A549 (cell line): ENCODE results near the gene SPC25. TPM values are rescaled to one million over a fixed set of nuclear protein-coding genes. Genes with fewer than 3 reads are reported as not detected.

ENCODE experiments used
- ATAC-seq, 2 experiments: fragments of 200-7000 bp in 1 of 2; fragments of >200 bp in 1 of 2; cut with Nextera tagmentation in 1 of 2; cut with Tn5 transposase in 1 of 2; 3 replicates each; pipeline versions ENCODE4 v1.8.0 to v1.9.1; 2018 to 2020; ENCODE audit warnings: mild to moderate bottlenecking in 1 of 2, moderate library complexity in 1 of 2
- CTCF ChIA-PET: fragments of 300-600 bp; sonication (Branson Sonifier 250); formaldehyde crosslinking; extraction: SDS; loops from one replicate; lab custom pipeline; 2021; ENCODE audit warnings: antibody characterized with exemption, inconsistent platforms; lab: Yijun Ruan, JAX
- POLR2A ChIA-PET: fragments of 350-600 bp; formaldehyde crosslinking; extraction: SDS; loops from one replicate; lab custom pipeline; 2021; ENCODE audit warnings: antibody characterized with exemption, inconsistent platforms; lab: Yijun Ruan, JAX
- DNase-seq, 2 experiments: peaks; one replicate each; pipeline versions ENCODE4 v3.0.0 to v3.0.0-alpha.2; 2011 to 2016; ENCODE audit warnings: low read depth in 1 of 2, low spot score in 1 of 2
- FAIRE-seq: peaks from 2 replicates; lab custom pipeline; 2011; peaks lifted over from hg19 to GRCh38; lab: Jason Lieb, UNC
- H3K27ac ChIP-seq, 2 experiments: fragments of >200 bp; sonication (Bioruptor Twin); formaldehyde crosslinking; 3 replicates each; pipeline ENCODE4 v1.5.1; 2016 to 2017
- H3K4me1 ChIP-seq: fragments of >200 bp; sonication (Bioruptor Twin); formaldehyde crosslinking; 3 replicates; pipeline ENCODE4 v1.6.1; 2016
- H3K4me2 ChIP-seq: fragments of >200 bp; sonication (Bioruptor Twin); formaldehyde crosslinking; 3 replicates; pipeline ENCODE4 v1.6.1; 2016
- H3K4me3 ChIP-seq: fragments of >200 bp; sonication (Bioruptor Twin); formaldehyde crosslinking; 3 replicates; pipeline ENCODE4 v1.5.1; 2016
- H3K9me3 ChIP-seq: fragments of >200 bp; sonication (Bioruptor Twin); formaldehyde crosslinking; 3 replicates; pipeline ENCODE4 v1.6.1; 2016
- CHD2 ChIP-seq: fragments of 150-350 bp; IDR thresholded peaks from 2 replicates; pipeline ENCODE4 v1.6.1; 2014; ENCODE audit warnings: low read length; ENCODE audit not compliant: partially characterized antibody
- EHF ChIP-seq: fragments of 250-450 bp; sonication (Bioruptor Pico); IDR thresholded peaks from 2 replicates; pipeline ENCODE4 v1.5.0; 2020; ENCODE audit warnings: mild to moderate bottlenecking
- HEYL ChIP-seq: fragments of 250-450 bp; sonication (Bioruptor Pico); IDR thresholded peaks from 2 replicates; pipeline ENCODE4 v1.8.0; 2021; ENCODE audit warnings: mild to moderate bottlenecking, moderate library complexity
- HOXB13 ChIP-seq: fragments of 250-450 bp; sonication (Bioruptor Pico); IDR thresholded peaks from 2 replicates; pipeline ENCODE4 v1.5.0; 2020; ENCODE audit warnings: low read depth, mild to moderate bottlenecking, moderate library complexity
- HOXB5 ChIP-seq: fragments of 250-450 bp; sonication (Bioruptor Pico); IDR thresholded peaks from 2 replicates; pipeline ENCODE4 v1.5.0; 2020; ENCODE audit warnings: mild to moderate bottlenecking, moderate library complexity
- KDM5A ChIP-seq: fragments of 200-600 bp; sonication (generic); IDR thresholded peaks from 2 replicates; pipeline ENCODE4 v1.6.1; 2016; ENCODE audit warnings: antibody characterized with exemption, mild to moderate bottlenecking
- MAFK ChIP-seq: fragments of 450-650 bp; IDR thresholded peaks from 2 replicates; pipeline ENCODE4 v1.6.1; 2014; ENCODE audit not compliant: partially characterized antibody
- POLR2A ChIP-seq: IDR thresholded peaks from 2 replicates; pipeline ENCODE4 v1.6.1; 2012; ENCODE audit warnings: mild to moderate bottlenecking, low read length
- RFX5 ChIP-seq: fragments of 450-650 bp; IDR thresholded peaks from 2 replicates; pipeline ENCODE4 v1.7.1; 2014; ENCODE audit warnings: antibody characterized with exemption, mild to moderate bottlenecking, moderate library complexity
- SREBF2 ChIP-seq: fragments of 450-650 bp; IDR thresholded peaks from 2 replicates; pipeline ENCODE4 v1.6.1; 2014; ENCODE audit warnings: mild to moderate bottlenecking, moderate library complexity
- ZFP36 ChIP-seq: fragments of 450-650 bp; IDR thresholded peaks from 2 replicates; pipeline ENCODE4 v1.6.1; 2014; ENCODE audit warnings: borderline replicate concordance; ENCODE audit not compliant: partially characterized antibody
- whole genome bisulfite sequencing: methylation state at CpG from one replicate; pipeline ENCODE4 v1.1.6; 2017; ENCODE audit errors: missing lambda C conversion rate; 5-methylcytosine and 5-hydroxymethylcytosine counted together
- polyA plus RNA-seq, 4 experiments: library from polyadenylated mRNA; depleted of rRNA in 3 of 4; stranded (reverse); fragments of >200 nt; fragmentation: RNase III in 1 of 4; extraction: RNeasy Plus Mini Kit Qiagen cat#74134 plus additional on column Dnase treatment in 1 of 4; gene quantifications; 2 replicates in 3 of 4; 3 replicates in 1 of 4; pipeline ENCODE4 v1.2.3, GENCODE V29; 2011 to 2017
- TF ChIP-seq, protein P1 (sequence below): fragments of >200 bp; sonication (Bioruptor Twin); formaldehyde crosslinking; IDR thresholded peaks from 3 replicates; pipeline ENCODE4 v1.5.1; 2016
- TF ChIP-seq, protein P2 (sequence below): fragments of 200-600 bp; sonication (generic); IDR thresholded peaks from 2 replicates; pipeline ENCODE4 v1.6.1; 2016; ENCODE audit warnings: antibody characterized with exemption, mild to moderate bottlenecking, moderate library complexity
- TF ChIP-seq, protein P3 (sequence below): fragments of 250-450 bp; sonication (Bioruptor Pico); IDR thresholded peaks from 2 replicates; pipeline ENCODE4 v1.5.0; 2021; ENCODE audit warnings: mild to moderate bottlenecking, moderate library complexity, borderline replicate concordance
- TF ChIP-seq, protein P4 (sequence below): fragments of 250-450 bp; sonication (Bioruptor Pico); IDR thresholded peaks from 2 replicates; pipeline ENCODE4 v1.5.0; 2020; ENCODE audit warnings: low read depth, mild to moderate bottlenecking, moderate library complexity

Gene SPC25
- polyA plus RNA-seq, 2 of the 4 experiments (the other 2 are of a cell fraction), result 23.9 to 27.8 TPM

DNA sequence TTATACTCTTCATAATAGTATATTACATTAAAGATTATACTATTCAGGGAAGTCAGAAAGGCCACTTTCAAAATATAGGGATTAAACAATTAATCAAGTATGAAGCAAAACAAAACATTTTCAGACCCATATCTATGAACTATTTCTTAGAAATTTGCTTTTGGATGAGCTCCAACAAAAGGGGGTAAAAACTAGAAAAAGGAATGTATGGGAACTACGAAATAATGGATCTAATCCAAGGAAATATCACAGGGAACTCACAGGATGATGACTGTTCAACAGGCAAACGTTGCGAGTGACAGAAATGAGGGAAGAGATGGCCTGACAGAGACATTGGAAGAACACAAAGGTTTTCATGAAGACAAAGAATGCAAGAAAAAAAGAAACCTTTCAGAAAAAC lies 38.8 kb upstream of the SPC25 start:
- CTCF ChIA-PET, result interaction anchor here (2.1 kb wide), 1 partner anchor 8 kb away, joined by 6 read pairs; no protein-coding TSS in a partner anchor
- WGBS, result 45% methylated on average over 3 of the region's 3 CpGs
- ATAC-seq, result no peak
- TF ChIP-seq SREBF2 (no peak), POLR2A (no peak), ZFP36 (no peak)
- TF ChIP-seq, all 56 proteins: peak for 0
- Histone ChIP-seq H3K9me3 (no peaks in the 10 kb centered on the region), H3K4me1 (no peaks in the 10 kb centered on the region), H3K4me3 (no peak overlapping the region), H3K4me2 (no peak overlapping the region), H3K27ac (no peak overlapping the region)
- DNase-seq (no peak), FAIRE-seq (no peak)
- POLR2A ChIA-PET, result no interaction called here

DNA sequence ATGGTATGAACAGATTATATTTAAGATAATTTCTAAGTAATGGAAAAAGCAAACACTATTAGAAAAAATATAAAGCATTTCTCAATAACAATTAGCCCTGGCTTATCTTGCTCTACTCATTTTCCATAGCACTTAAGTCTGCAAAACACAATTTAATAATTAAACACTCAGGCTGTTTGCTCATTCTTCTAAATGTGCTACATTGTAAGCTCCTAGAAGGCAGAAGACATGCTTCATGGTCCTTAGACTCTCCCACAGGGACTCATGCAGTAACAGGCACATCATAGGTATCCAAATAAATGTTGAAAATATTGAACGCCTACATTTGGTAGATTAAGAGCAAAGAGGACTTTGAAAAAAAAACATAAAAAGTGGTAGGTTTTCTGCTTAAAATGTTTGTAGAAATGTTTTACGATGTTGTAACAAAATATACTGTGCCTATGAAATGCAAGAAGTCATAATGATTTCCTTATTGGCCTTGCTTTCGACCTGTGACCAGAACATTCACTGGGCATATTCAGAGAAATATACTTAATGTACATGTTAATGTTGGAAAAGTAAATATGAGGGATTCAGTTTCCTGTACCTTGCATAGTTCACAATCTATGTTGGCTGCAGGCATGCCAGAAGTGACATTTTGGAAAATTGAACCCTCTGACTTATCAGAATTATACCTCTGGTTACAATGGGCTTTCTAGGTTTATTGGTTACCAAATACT lies 38.0 kb upstream of the SPC25 start:
- no peak for ATAC-seq
- no peaks in the 10 kb centered on the region for H3K9me3 ChIP-seq
- no peak overlapping the region for H3K27ac ChIP-seq
- H3K4me1 ChIP-seq, result no peaks in the 10 kb centered on the region
- ChIA-PET POLR2A (no interaction called here), CTCF (interaction anchor here (2.1 kb wide), 1 partner anchor 7 kb away, joined by 6 read pairs; no protein-coding TSS in a partner anchor)
- 20% methylated on average over 3 of the region's 3 CpGs for WGBS
- H3K4me2 ChIP-seq, result no peak overlapping the region
- TF ChIP-seq HEYL (CRISPR knock-in tag), result no peak
- TF ChIP-seq HOXB5 (CRISPR knock-in tag), result no peak
- TF ChIP-seq, protein P1, sequence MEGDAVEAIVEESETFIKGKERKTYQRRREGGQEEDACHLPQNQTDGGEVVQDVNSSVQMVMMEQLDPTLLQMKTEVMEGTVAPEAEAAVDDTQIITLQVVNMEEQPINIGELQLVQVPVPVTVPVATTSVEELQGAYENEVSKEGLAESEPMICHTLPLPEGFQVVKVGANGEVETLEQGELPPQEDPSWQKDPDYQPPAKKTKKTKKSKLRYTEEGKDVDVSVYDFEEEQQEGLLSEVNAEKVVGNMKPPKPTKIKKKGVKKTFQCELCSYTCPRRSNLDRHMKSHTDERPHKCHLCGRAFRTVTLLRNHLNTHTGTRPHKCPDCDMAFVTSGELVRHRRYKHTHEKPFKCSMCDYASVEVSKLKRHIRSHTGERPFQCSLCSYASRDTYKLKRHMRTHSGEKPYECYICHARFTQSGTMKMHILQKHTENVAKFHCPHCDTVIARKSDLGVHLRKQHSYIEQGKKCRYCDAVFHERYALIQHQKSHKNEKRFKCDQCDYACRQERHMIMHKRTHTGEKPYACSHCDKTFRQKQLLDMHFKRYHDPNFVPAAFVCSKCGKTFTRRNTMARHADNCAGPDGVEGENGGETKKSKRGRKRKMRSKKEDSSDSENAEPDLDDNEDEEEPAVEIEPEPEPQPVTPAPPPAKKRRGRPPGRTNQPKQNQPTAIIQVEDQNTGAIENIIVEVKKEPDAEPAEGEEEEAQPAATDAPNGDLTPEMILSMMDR, result no peak
- no peak for TF ChIP-seq KDM5A
- TF ChIP-seq HOXB13 (CRISPR knock-in tag), result no peak
- no peak for TF ChIP-seq RFX5
- no peak for TF ChIP-seq EHF (CRISPR knock-in tag)
- no peak for FAIRE-seq
- DNase-seq, result no peak
- no peak overlapping the region for H3K4me3 ChIP-seq

DNA sequence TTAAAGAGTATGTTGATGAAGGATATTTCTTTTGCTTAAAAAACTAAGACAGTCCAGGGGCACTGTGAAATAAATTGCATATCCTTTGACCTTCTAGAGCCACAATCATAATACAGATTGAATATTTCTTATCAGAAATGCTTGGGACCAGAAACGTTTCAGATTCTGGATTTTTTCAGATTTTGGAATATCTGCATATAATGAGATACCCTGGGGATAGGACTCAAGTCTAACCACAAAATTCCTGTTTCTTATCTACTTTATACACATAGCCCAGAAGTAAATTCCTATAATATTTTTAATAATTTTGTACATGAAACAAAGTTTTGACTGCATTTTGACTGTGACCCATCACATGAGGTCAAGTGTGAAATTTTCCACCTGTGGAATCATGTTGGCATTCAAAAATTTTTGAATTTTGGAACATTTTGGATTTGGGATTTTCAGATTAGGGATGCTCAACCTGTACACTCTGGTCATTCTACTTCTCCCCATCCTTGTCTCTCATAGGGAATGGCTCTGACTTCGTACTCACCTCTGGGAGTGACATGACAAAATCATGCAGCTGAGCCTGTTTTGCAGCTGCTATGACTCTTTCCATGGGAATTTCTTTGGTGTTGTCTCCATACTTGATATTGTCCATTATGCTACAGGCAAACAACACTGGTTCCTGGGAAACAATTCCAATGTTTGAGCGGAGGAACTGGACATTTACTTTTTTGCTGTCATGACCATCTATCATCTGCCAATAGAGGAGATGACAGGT lies 36.6 kb upstream of the SPC25 start:
- Histone ChIP-seq H3K4me1 (no peaks in the 10 kb centered on the region), H3K9me3 (no peaks in the 10 kb centered on the region), H3K27ac (no peak overlapping the region), H3K4me2 (no peak overlapping the region), H3K4me3 (no peak overlapping the region)
- ATAC-seq, result no peak
- POLR2A ChIA-PET, result no interaction called here
- WGBS, result 32% methylated on average over 3 of the region's 3 CpGs
- TF ChIP-seq, protein P2, sequence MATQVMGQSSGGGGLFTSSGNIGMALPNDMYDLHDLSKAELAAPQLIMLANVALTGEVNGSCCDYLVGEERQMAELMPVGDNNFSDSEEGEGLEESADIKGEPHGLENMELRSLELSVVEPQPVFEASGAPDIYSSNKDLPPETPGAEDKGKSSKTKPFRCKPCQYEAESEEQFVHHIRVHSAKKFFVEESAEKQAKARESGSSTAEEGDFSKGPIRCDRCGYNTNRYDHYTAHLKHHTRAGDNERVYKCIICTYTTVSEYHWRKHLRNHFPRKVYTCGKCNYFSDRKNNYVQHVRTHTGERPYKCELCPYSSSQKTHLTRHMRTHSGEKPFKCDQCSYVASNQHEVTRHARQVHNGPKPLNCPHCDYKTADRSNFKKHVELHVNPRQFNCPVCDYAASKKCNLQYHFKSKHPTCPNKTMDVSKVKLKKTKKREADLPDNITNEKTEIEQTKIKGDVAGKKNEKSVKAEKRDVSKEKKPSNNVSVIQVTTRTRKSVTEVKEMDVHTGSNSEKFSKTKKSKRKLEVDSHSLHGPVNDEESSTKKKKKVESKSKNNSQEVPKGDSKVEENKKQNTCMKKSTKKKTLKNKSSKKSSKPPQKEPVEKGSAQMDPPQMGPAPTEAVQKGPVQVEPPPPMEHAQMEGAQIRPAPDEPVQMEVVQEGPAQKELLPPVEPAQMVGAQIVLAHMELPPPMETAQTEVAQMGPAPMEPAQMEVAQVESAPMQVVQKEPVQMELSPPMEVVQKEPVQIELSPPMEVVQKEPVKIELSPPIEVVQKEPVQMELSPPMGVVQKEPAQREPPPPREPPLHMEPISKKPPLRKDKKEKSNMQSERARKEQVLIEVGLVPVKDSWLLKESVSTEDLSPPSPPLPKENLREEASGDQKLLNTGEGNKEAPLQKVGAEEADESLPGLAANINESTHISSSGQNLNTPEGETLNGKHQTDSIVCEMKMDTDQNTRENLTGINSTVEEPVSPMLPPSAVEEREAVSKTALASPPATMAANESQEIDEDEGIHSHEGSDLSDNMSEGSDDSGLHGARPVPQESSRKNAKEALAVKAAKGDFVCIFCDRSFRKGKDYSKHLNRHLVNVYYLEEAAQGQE, result no peak
- TF ChIP-seq, protein P3, sequence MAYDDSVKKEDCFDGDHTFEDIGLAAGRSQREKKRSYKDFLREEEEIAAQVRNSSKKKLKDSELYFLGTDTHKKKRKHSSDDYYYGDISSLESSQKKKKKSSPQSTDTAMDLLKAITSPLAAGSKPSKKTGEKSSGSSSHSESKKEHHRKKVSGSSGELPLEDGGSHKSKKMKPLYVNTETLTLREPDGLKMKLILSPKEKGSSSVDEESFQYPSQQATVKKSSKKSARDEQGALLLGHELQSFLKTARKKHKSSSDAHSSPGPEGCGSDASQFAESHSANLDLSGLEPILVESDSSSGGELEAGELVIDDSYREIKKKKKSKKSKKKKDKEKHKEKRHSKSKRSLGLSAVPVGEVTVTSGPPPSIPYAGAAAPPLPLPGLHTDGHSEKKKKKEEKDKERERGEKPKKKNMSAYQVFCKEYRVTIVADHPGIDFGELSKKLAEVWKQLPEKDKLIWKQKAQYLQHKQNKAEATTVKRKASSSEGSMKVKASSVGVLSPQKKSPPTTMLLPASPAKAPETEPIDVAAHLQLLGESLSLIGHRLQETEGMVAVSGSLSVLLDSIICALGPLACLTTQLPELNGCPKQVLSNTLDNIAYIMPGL (CRISPR knock-in tag), result no peak
- TF ChIP-seq, protein P4, sequence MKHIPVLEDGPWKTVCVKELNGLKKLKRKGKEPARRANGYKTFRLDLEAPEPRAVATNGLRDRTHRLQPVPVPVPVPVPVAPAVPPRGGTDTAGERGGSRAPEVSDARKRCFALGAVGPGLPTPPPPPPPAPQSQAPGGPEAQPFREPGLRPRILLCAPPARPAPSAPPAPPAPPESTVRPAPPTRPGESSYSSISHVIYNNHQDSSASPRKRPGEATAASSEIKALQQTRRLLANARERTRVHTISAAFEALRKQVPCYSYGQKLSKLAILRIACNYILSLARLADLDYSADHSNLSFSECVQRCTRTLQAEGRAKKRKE (CRISPR knock-in tag), result no peak
- TF ChIP-seq MAFK (no peak), CHD2 (no peak)
- FAIRE-seq, result no peak
- CTCF ChIA-PET, result no interaction called here
- no peak for DNase-seq
